Right ventricle myocardium inferior (tissue), 1 donor: ENCODE data around the gene ZNF148. TPM values are rescaled to one million over a fixed set of nuclear protein-coding genes. Genes with fewer than 3 reads are reported as not detected.

Experiments
- ATAC-seq: fragments of 200-7000 bp; cut with Tn5 transposase; one replicate; pipeline ENCODE4 v1.9.1; 2020; ENCODE audit warnings: mild to moderate bottlenecking, moderate library complexity
- DNase-seq: peaks from one replicate; pipeline ENCODE4 v3.0.0; 2021; ENCODE audit errors: missing footprints
- intact Hi-C: fragments of 100-400 bp; cut with DNase I; formaldehyde crosslinking; loops from one replicate; pipeline ENCODE4 v1.11.0; 2022
- total RNA-seq: library from RNA; stranded (reverse); fragmentation: NEBNext Ultra II Directional; extraction: Animal tissue kit (Norgen Biotek cat#: 25700); gene quantifications from one replicate; pipeline ENCODE4 v1.2.1, GENCODE V29; 2021
- donor health status: DM: no; HTN: yes; CAD: no; lungs with severe emphysema.

ZNF148 gene
- total RNA-seq, 1 donor from 2014 or later, result 43.7 TPM

DNA sequence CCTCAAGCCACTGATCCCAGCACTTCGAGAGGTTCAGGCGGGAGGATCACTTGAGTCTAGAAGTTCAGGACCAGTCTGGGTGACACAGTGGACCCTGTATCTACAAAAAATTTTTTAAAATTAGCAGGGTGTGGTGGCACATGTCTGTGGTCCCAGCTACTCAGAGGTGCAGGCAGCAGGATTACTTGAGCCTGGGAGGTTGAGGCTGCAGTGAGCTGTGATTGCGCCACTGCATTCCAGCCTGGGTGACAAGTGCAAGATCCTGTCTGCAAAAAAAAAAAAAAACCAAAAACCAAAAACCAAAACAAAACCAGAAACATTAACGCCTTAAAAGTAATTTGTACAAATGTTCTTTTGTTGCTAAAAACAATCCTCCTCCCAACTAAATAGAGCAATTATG, 134.6 kb downstream of the ZNF148 start:
- intact Hi-C loops, result no loop called here
- ATAC-seq (no peak), DNase-seq (no peak)

DNA sequence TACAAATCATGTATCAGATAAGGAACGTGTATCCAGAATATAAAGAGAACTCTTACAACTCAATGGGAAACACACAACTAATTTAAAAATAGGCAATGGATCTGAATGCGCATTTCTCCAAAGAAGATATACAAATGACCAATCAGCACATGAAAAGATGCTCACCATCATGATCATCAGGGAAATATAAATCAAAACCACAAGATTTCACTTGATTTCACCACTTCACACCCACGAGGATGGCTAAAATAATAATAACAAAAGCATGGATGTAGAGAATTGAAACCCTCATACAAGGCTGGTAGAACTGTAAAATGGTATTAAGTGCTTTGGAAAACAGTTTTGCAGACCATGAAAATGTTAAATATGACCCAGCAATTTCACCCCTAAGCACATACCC, 135.9 kb downstream of the ZNF148 start:
- ATAC-seq, result no peak
- intact Hi-C loops, result no loop called here

DNA sequence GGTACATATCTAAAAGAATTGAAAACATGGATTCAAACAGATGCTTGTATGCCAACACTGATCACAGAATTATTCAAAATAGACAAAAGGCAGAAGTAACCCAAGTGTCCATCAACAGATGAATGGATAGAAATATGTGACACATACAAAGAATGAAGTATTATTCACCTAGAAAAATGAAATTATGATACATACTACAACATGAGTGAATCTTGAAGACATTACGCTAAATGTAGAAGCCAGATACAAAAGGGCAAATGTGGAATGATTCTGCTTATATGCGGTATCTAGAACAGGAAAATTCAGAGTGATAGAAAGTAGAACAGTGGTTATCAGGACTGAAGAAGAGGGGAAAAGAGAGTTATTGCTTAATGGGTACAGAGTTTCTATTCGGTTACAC, 136.4 kb downstream of the ZNF148 start:
- ATAC-seq (no peak), DNase-seq (no peak)
- intact Hi-C loops, result no loop called here

More for the DNA sequence above, 135.9 kb downstream of the ZNF148 start:
- no peak for DNase-seq

DNA sequence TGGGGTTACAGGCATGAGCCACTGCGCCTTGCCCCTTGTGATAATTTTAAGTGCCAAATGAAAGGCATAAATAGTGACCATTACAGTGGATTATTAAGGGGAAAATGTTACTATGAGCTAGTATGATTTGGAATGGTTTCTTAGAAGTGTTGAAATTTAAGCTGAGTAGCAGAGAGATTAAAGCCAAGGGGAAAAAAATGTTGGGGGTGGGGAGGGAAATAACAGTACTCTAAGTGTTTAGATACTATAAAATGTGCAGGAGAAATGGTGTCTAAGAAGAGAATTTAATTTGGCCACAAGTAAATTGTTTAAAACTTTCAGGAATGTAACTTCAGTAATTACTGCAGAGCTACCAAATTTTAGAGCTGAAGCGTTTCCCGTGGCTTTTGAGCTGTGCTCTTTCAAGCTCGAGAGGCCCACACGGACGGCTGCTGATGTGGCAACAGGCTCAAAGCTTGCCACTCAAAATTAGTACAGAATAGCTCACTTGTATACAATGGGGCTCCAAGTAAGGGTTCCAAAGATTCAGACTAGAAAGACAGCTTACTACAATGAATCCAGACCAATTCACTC, 138.7 kb downstream of the ZNF148 start:
- ATAC-seq (no peak), DNase-seq (peak; percentile 67)
- intact Hi-C loops, result no loop called here

DNA sequence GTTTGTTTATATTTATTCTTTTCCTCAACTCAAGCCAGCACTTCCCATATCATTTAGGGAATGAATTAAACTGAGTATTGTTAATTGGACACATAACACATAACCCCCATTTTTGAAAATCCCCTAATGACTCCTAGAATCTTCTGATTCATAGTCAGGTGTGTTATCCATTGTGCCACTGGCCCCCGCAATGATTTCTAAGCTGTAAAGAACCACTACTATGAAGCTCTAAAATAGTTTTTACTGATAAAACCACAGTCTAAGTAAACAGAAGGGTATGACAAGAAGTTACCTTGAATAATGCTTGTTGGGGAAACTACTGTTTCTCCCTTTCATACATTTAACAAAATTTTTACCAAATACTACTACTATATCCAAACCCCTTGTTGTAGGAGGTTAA, 140.3 kb downstream of the ZNF148 start:
- DNase-seq, result no peak
- ATAC-seq, result no peak
- intact Hi-C loops, result no loop called here

DNA sequence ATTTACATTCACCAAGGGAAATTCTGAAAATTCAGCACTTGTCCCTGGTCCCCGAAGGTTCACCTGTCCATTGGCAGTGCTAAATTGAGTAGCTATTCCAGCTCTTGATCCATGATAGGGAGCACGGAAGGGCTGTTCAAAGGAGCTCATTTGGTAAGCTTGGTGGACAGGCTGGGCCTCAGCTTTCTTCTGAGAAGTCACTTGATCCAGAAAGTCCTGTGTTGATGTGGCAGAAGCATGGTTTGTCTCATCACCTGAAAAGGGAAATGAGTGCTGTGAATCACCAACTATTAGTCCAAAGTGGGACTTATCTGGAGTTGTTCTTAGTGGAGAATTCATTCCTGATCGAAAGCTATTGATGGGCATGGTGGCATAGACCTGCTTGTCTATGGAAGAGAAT, 142.7 kb downstream of the ZNF148 start:
- no peak for ATAC-seq
- DNase-seq, result no peak
- intact Hi-C loops, result no loop called here

DNA sequence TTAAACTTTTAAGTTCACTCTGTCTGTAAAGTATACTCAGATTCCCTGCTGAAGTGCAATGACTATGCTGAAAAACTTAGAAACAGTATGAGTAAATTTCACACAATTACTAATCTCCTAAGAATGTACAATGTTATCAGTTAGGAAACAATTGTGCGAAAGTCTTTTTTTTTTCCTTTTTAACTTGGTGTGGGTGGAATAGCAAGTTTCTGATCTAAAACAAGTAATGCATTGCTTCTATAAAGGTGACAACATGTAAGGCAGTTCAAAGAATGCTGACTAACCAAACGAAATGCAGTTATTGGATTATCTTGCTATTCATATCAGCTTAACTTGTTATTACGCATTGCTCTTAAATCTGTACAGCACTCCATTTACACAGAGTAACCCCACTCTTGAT, 143.2 kb downstream of the ZNF148 start:
- intact Hi-C loops, result no loop called here
- DNase-seq (no peak), ATAC-seq (no peak)

DNA sequence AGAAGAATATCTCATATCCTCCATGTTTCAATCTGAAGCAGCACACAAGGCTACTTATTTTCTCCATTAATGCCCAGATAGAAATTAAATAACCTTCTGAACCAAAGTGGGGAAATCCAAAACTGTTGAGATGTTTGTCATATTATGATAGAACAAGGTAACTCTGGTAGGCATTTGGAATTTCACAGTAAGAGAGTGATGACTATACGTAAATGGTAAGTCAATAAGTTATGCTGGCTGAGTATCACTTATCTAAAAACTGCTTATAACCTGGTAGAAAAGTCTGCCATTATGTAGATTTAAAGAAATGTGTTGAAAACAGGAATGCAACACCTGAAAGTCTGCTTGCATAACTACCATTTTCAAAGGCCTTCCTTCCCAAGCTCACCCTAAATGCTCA, 145.4 kb downstream of the ZNF148 start:
- no peak for DNase-seq
- intact Hi-C loops, result no loop called here
- no peak for ATAC-seq

DNA sequence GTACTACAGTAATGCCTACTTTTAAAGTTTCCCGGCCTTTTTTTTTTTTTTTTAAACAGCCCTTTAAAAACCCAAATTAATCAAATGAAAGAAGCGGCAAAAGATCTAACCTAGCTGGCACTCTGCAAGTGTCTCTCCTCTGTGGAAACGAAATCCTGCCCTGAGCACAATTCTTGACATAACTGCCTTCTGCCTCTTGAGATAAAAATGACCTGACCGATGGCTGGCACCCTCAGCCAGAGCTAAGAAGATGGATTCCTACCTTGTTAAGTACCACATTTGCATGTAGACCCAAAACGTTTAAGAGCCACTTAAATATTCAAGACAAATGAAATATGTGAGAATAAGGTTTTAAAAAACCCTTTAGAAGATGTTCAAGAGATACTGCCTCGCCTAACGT, 146.0 kb downstream of the ZNF148 start:
- no peak for DNase-seq
- intact Hi-C loops, result no loop called here
- no peak for ATAC-seq

DNA sequence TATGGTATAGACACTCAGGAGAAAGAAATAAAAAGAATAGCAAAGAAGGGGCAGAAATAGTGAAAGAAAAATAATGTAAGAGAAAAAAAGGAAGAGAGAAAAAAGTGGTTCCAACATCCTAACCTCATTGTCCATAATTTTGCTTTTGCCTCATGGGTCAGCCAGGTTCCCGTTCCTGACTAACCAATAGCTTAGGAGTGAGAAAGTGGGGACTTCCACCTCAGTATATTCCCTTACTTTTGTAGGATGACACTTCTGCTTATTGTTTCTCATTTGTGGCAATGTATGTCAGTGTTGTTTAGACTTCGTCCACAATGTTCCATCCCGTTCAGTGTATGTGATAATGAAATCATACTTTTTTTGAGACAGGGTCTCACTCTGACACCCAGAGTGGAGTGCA, 153.3 kb downstream of the ZNF148 start:
- intact Hi-C loops, result no loop called here
- no peak for DNase-seq
- no peak for ATAC-seq

DNA sequence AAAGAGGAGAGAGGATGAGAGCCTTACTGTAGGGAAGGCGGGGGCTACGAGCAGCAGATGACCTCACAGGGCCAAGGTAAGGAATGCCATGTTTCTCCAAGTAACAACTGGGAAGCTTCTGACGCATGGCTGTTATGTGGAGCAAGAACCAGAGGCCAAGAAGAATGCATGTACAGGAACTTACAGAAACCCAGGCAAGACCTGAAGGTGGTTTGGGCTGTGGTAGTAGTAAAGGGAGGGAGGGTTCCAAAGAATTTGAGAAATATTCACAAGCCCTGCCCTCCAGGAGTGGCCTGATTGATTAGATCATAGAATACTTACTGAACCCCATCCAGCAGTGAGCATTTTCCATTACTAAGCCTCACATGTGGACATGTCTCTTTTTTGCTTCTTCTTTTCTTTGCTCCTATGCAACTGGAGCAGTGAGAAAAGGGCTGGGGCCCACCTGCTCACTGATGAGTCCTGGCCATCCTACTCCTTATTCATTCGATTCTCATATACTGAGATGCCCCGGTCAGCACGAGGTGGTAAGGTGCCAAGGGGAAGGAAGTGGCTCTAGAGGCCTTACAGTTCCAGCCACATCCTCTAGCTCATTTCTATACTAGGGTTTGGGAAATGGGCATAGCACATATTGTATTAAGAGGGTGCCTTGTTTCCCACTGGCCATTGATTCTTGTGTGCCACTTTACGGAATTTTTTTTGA, 154.2 kb downstream of the ZNF148 start:
- peak; percentile 56 for DNase-seq
- no peak for ATAC-seq

DNA sequence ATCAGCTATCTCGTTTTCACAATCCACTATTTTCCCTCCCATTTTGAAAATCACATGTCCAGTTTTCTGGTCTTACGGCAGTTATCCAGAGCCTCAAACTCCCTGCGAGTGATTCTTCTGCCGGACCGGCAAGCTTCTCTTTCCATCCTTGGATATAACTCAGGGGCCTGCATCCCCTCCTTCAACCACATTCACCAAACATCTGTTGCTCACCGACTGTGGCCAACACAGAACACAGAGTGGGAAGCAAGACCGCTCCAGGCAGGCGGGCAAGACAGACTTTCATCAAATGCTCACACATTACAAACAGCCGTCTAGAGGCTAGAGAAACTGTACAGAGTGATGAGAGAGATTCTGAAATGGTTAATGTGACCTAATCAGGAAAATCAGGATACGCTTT, 154.9 kb downstream of the ZNF148 start:
- DNase-seq (no peak), ATAC-seq (no peak)
- intact Hi-C loops, result no loop called here

More for the DNA sequence above, 154.2 kb downstream of the ZNF148 start:
- intact Hi-C loops, result no loop called here

DNA sequence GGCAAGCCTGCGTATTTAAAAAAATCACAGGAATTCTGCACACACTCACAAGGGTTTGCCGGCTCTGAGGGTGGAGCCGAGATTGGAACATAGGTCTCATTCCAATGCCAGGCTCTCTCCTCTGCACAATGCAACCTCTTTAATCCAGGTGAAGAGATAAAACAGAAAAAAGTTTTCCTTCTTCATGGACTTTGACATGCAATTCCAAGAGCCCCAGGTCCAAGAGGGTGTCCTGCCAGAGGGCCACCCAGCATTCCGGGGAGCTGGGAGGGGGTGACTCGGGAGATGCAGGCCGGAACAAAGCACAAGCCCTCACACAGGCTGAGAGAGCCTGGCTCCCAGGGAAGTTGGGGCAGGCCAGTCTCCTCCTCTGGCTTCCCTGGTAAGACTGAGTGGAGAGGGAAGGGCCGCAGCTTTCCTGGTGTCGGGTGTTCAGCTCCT, 155.8 kb downstream of the ZNF148 start:
- intact Hi-C loops, result no loop called here
- ATAC-seq (no peak), DNase-seq (no peak)

DNA sequence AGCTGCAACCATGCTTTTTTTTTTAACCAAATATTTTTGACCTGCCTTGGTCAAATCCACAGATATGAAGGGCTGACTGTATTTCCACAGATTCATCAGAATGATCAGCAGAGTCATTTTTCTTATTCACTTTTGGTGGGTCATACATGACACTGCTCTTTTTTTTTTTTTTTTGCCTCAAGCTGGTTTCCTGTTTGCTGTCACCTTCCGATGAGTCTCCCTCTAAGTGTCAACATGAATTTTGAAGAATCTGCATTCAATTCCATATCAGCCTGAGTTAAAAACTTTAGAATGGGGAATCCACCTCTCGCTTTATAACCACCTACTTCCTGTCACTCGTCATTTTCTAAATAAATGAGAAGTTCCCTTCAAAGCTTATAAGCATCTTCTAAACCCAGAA, 160.4 kb downstream of the ZNF148 start:
- intact Hi-C loops, result no loop called here
- DNase-seq, result no peak
- no peak for ATAC-seq

DNA sequence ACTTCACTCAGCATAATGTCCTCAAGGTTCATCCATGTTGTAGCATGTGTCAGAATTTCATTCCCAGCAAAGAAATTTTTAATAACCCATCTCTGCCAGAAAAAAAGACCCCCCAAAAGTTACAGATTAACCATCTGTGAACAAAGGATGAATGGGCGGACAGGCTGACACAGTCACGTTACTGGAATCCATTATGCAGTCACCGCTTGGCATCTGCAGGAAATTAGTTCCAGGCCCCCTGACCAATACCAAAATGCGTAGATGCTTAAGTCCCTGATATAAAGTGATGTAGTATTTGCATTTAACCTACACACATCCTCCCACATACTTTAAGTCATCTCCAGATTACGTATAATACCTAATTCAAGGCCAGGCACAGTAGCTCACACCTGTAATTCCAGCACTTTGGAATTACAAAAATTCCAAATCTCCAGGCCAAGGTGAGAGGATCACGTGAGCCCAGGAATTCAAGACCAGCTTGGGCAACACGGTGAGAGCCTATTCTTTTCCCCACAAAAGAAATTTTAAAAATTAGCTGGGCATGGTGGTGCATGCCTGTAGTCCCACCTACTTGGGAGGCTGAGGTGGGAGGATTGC, 161.1 kb downstream of the ZNF148 start:
- no peak for ATAC-seq
- DNase-seq, result no peak

DNA sequence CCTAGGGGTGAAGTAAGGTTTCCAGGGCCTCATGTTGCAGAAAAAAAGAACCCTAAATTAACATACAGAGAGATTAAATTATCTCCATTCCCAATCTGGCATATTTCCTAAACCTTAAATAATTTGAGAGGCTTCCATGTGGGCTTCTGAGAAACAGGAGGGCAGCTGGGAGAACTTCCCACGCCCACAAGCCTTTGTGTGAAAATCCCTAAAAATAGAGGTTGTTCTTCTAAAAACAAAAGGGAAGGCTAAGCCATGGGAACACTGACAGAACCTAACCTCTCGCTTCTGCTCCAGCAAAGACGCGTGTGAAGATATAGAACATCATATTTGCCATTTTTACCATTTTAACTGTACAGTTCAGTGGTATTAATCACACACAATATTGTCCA, 161.8 kb downstream of the ZNF148 start:
- DNase-seq (no peak), ATAC-seq (no peak)
- intact Hi-C loops, result no loop called here

More for the DNA sequence above, 161.1 kb downstream of the ZNF148 start:
- intact Hi-C loops, result no loop called here

DNA sequence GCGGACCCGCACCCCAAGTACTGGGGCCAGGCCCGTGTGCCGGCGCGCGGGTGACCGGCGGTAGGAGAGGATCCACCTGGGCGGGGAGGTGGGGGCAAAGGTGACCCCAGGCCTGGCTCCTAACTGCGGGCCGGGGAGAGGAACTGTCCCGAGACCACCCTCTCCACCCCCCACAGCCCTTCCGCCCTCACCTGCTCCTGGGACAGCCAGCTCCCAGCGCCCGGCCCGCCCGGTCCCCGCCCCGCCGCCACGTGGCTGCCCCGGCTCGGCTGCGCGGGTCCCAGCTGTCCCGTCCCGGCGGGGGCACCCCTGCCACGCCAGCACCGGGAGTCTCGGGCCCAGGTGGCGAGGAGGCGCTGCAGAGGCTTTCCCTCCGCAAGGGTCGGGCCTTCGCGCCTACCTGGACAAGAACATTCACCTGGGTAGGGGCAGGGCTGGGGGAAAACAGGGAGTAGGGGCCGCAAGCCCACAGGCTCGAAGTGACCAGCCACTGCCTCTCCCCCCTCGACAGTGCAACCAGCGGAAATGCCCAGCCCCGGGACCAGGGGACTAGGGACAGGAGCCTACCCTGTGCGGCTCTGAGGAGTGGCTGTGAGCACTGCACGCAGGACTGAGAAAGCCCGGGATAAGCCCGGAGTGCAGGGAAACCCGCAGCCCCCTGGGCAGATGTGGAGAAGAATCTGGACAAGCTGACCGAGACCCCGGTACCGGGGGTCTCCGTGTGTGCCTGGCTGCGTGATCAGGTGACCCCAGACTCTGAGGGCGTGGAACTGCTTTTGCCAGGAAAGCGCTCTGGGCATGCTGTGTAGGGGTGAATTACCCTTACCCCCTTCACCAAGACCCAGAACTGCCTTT, 162.4 kb downstream of the ZNF148 start, which contains the start of gene SLC12A8:
TSS of gene SLC12A8 (minus strand) at position 240 of the 855 bp plus-strand sequence. CDS start 1,399 bp downstream, outside the sequence.
- peak; percentile 63 for DNase-seq
- intact Hi-C loops, result no loop called here
- peak; percentile 48 for ATAC-seq

DNA sequence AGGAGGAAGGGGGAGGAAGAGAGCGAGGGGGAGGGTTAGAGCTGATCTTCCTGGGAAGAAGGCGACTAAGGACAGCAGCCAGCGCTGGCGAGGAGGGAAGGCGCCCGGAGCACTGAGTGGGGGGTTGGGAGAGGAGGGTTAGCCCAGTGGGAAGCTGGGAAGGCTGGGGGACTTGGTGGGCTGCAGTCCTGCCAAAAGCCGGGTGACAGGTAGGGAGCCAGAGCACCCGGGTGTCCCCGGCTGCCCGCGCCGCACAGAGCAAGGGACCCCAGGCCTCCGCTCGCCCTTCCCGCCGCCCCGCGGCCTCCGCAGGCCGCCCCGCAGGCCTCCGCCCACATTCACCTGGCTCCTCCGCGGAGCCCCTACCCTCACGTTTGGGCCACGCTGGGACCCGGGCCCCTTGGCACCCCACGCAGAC, 163.0 kb downstream of the ZNF148 start:
- ATAC-seq (peak; percentile 48), DNase-seq (no peak)
- intact Hi-C loops, result no loop called here

DNA sequence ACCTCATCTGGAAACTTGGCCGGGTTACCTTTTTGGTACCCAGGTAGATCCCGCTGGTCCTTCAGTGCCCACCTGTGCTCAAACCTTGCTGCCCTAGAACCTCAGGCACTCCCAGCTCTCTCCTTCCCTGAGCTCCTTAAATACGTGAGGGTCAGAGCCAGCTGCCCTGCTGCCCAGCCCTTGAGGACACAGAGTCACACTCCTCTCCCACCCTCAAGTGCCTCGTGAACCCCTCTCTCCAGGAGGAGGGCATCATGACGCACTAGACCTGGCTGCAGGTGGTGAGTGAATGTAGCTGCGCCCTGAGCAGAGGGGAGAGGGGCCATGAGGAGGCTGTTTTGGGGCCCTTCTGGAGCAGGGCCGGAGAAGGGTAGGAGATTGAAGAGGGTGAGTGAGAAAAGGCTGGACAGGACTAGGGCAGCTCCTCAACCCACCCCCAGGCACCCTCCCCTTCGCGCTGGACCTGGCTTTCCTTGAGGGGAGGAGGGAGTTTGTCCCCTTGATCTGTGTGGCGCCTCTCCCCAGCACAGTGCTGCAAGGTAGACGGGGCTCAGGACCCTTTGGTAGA, 163.5 kb downstream of the ZNF148 start:
- DNase-seq (no peak), ATAC-seq (no peak)
- intact Hi-C loops, result no loop called here
